Smooth muscle cell (in vitro differentiated cells): Measurements from ENCODE around the gene ZC3H18. TPM values are rescaled to one million over a fixed set of nuclear protein-coding genes. Genes with fewer than 3 reads are reported as not detected.

Experiments
- DNase-seq: peaks from one replicate; lab custom pipeline; 2025; ENCODE audit not compliant: unreplicated experiment; lab: John Stamatoyannopoulos, UW
- H2AFZ ChIP-seq: fragments of 200-600 bp; sonication (generic); 2 replicates; pipeline ENCODE4 v1.6.0; 2016; ENCODE audit warnings: antibody characterized with exemption, low read depth, mild to moderate bottlenecking
- H3F3A ChIP-seq: fragments of 200-600 bp; sonication (generic); 2 replicates; pipeline ENCODE4 v1.6.0; 2017; ENCODE audit warnings: antibody characterized with exemption, low read depth
- H3K27ac ChIP-seq: fragments of 200-600 bp; sonication (generic); 2 replicates; pipeline ENCODE4 v1.5.1; 2016; ENCODE audit warnings: low read depth, mild to moderate bottlenecking
- H3K27me3 ChIP-seq: fragments of 200-600 bp; sonication (generic); 2 replicates; pipeline ENCODE4 v1.6.1; 2016; ENCODE audit warnings: low read depth, mild to moderate bottlenecking
- H3K36me3 ChIP-seq: fragments of 200-600 bp; sonication (generic); 2 replicates; pipeline ENCODE4 v1.5.1; 2016; ENCODE audit warnings: low read depth
- H3K4me1 ChIP-seq: fragments of 200-600 bp; sonication (generic); 2 replicates; pipeline ENCODE4 v1.5.1; 2016; ENCODE audit warnings: low read depth
- H3K4me2 ChIP-seq: fragments of 200-600 bp; sonication (generic); 2 replicates; pipeline ENCODE4 v1.6.0; 2016; ENCODE audit warnings: mild to moderate bottlenecking
- H3K4me3 ChIP-seq: fragments of 200-600 bp; sonication (generic); 2 replicates; pipeline ENCODE4 v1.5.1; 2016; ENCODE audit warnings: mild to moderate bottlenecking
- H3K79me2 ChIP-seq: fragments of 200-600 bp; sonication (generic); 2 replicates; pipeline ENCODE4 v1.6.0; 2016; ENCODE audit warnings: low read depth, mild to moderate bottlenecking
- H3K9ac ChIP-seq: fragments of 200-600 bp; sonication (generic); 2 replicates; pipeline ENCODE4 v1.6.0; 2016; ENCODE audit warnings: low read depth
- H3K9me3 ChIP-seq: fragments of 200-600 bp; sonication (generic); replicated peaks from 2 replicates; pipeline ENCODE4 v1.5.1; 2016; ENCODE audit warnings: low read depth
- H4K20me1 ChIP-seq: fragments of 200-600 bp; sonication (generic); 2 replicates; pipeline ENCODE4 v1.6.0; 2016; ENCODE audit warnings: low read depth
- WGBS: methylation state at CpG from one replicate; pipeline ENCODE4 v1.1.7; 2016; ENCODE audit warnings: low lambda C conversion rate; 5-methylcytosine and 5-hydroxymethylcytosine counted together
- polyA plus RNA-seq: library from polyadenylated mRNA; unstranded; fragments of >200 nt; fragmentation: Nextera tagmentation; extraction: Ambion mirVana; gene quantifications from 2 replicates; pipeline ENCODE4 v1.2.1, GENCODE V29; 2016
- total RNA-seq: library from RNA; depleted of rRNA; stranded (reverse); fragments of >200 nt; gene quantifications from 2 replicates; pipeline ENCODE4 v1.2.3, GENCODE V29; 2014
- TF ChIP-seq, protein P1 (sequence below): fragments of 200-600 bp; sonication (generic); IDR thresholded peaks from 2 replicates; pipeline ENCODE4 v1.5.1; 2017; ENCODE audit warnings: borderline replicate concordance, mild to moderate bottlenecking, antibody characterized with exemption; ENCODE audit not compliant: insufficient read depth, poor library complexity, severe bottlenecking

ZC3H18 gene
- total and polyA plus RNA-seq, 2 experiments from 2014 or later, result 14.6 to 30.4 TPM

- Histone ChIP-seq H3K9ac (no peak overlapping the region), H3K4me3 (no peak overlapping the region), H3K27me3 (no peaks in the 10 kb centered on the region), H4K20me1 (peaks cover 55% of the 10 kb centered on the region), H3K4me1 (no peaks in the 10 kb centered on the region), H3K36me3 (no peaks in the 10 kb centered on the region), H3K9me3 (no peaks in the 10 kb centered on the region), H3K79me2 (peaks cover 3% of the 10 kb centered on the region), H3K27ac (no peak overlapping the region), H3F3A (no peaks in the 10 kb centered on the region), H2AFZ (no peak overlapping the region), H3K4me2 (no peak overlapping the region)
- TF ChIP-seq, protein P1, sequence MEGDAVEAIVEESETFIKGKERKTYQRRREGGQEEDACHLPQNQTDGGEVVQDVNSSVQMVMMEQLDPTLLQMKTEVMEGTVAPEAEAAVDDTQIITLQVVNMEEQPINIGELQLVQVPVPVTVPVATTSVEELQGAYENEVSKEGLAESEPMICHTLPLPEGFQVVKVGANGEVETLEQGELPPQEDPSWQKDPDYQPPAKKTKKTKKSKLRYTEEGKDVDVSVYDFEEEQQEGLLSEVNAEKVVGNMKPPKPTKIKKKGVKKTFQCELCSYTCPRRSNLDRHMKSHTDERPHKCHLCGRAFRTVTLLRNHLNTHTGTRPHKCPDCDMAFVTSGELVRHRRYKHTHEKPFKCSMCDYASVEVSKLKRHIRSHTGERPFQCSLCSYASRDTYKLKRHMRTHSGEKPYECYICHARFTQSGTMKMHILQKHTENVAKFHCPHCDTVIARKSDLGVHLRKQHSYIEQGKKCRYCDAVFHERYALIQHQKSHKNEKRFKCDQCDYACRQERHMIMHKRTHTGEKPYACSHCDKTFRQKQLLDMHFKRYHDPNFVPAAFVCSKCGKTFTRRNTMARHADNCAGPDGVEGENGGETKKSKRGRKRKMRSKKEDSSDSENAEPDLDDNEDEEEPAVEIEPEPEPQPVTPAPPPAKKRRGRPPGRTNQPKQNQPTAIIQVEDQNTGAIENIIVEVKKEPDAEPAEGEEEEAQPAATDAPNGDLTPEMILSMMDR, result no peak
- WGBS, result 97% methylated on average over 22 of the region's 29 CpGs
- no peak for DNase-seq
Observed at GRCh38 chr16:88622866-88623265, 52.7 kb downstream of the ZC3H18 start.

DNA sequence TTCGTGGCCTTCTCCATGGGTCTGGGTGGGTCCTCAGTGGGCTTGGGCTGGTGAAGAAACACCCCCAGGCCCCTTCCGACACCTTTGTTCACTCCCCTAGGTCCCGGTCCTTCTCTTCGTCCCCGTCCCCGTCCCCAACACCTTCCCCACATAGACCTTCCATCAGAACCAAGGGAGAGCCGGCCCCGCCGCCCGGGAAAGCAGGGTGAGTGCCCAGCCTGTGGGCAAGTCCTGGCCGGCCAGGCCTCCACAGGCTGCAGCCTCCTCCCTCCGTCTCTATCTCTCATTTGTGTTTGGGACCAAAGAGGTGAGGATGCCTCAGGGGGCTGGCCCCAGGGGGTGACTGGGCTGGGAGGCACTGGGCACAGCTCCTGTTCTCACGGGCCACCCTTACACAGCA lies 53.7 kb downstream of the ZC3H18 start:
- TF ChIP-seq, protein P1, result no peak
- Histone ChIP-seq H2AFZ (no peak overlapping the region), H3K4me2 (no peak overlapping the region), H3K27ac (no peak overlapping the region), H3K36me3 (no peaks in the 10 kb centered on the region), H3K4me1 (no peaks in the 10 kb centered on the region), H3K27me3 (no peaks in the 10 kb centered on the region), H3K4me3 (no peak overlapping the region), H3F3A (no peaks in the 10 kb centered on the region), H3K9ac (no peak overlapping the region), H3K9me3 (no peaks in the 10 kb centered on the region), H3K79me2 (peaks cover 3% of the 10 kb centered on the region), H4K20me1 (peaks cover 46% of the 10 kb centered on the region)
- DNase-seq, result no peak
- WGBS, result over 99% methylated on average over 13 of the region's 13 CpGs

DNA sequence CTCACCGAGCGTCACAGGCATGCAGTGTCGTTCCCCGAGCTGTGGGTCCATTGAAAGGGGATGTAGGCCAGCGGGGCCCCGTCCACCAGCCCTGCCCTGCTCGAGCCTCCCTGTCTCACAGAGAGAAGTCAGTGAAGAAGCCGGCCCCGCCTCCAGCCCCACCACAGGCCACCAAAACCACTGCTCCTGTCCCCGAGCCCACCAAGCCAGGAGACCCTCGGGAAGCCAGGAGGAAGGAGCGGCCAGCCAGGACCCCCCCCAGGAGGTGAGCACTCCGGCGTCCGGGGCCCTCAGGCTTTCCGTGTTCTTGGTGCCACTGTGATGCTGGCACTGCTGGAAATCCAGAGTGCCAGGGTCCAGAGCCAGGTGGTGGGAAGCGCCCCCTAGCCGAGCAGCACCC lies 54.3 kb downstream of the ZC3H18 start:
- TF ChIP-seq, protein P1, result no peak
- Histone ChIP-seq H3K79me2 (peaks cover 3% of the 10 kb centered on the region), H3K9me3 (no peaks in the 10 kb centered on the region), H3K9ac (no peak overlapping the region), H3K27ac (no peak overlapping the region), H3K36me3 (no peaks in the 10 kb centered on the region), H3K4me3 (no peak overlapping the region), H3K4me1 (no peaks in the 10 kb centered on the region), H3K27me3 (no peaks in the 10 kb centered on the region), H2AFZ (no peak overlapping the region), H3F3A (no peaks in the 10 kb centered on the region), H4K20me1 (peaks cover 39% of the 10 kb centered on the region), H3K4me2 (no peak overlapping the region)
- 94% methylated on average over 17 of the region's 18 CpGs for WGBS
- no peak for DNase-seq

- Histone ChIP-seq H3F3A (no peaks in the 10 kb centered on the region), H3K36me3 (no peaks in the 10 kb centered on the region), H4K20me1 (peaks cover 33% of the 10 kb centered on the region), H3K4me3 (no peak overlapping the region), H3K79me2 (peaks cover 3% of the 10 kb centered on the region), H3K9ac (no peak overlapping the region), H3K4me2 (no peak overlapping the region), H3K4me1 (no peaks in the 10 kb centered on the region), H3K9me3 (no peaks in the 10 kb centered on the region), H2AFZ (no peak overlapping the region), H3K27me3 (no peaks in the 10 kb centered on the region), H3K27ac (no peak overlapping the region)
- TF ChIP-seq, protein P1, result no peak
- no peak for DNase-seq
- WGBS, result 99% methylated on average over 17 of the region's 17 CpGs
Observed at GRCh38 chr16:88624977-88625576, 54.9 kb downstream of the ZC3H18 start.
